Prostate gland (tissue), 2 donors: ENCODE data around the gene C1orf167.

Experiments
- POLR2A ChIP-seq: fragments of 450-650 bp; IDR thresholded peaks from one replicate; pipeline ENCODE4 v1.6.1; 2016; ENCODE audit warnings: antibody characterized with exemption, mild to moderate bottlenecking
- TF ChIP-seq, protein P1 (sequence below), 4 experiments: fragments of 200-600 bp in 2 of 4; fragments of 450-650 bp in 2 of 4; sonication (generic) in 2 of 4; IDR thresholded peaks; 1 replicate in 3 of 4; 2 replicates in 1 of 4; pipeline ENCODE4 v1.5.1; 2016 to 2019; ENCODE audit warnings: antibody characterized with exemption in 4 of 4, mild to moderate bottlenecking in 2 of 4, moderate library complexity in 2 of 4

DNA sequence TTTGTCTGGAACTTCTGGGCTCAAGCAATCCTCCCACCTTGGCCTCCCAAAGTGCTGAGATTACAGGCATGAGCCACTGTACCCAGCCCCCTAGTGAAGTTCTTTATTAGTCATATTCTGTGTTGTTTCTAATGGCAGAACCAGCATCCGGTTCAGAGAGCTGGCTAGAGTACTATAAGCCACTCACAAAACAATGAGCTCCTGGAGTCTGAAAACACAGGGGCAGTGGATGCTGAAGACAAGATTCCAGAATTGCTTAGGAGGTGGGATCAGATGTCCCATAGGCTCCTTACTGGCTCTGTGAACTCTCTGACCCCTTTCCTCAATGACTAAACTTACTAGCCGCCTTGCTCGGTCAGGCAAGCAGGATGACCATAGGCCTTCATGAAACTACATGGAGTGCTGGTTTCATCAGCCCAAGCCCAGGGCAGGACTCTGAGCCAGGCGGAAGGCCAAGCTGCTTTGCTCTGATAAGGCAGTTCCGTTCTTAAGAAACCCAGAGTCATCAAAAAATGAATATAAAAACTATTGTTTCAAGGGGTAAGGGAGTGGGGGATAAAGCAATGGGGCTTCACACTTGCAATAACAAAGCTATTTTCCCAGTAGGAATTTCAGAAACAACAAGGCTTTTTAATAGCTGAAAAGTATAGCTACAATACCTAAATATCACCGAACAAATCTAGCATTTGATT lies 35.7 kb downstream of the C1orf167 start:
- TF ChIP-seq, protein P1, sequence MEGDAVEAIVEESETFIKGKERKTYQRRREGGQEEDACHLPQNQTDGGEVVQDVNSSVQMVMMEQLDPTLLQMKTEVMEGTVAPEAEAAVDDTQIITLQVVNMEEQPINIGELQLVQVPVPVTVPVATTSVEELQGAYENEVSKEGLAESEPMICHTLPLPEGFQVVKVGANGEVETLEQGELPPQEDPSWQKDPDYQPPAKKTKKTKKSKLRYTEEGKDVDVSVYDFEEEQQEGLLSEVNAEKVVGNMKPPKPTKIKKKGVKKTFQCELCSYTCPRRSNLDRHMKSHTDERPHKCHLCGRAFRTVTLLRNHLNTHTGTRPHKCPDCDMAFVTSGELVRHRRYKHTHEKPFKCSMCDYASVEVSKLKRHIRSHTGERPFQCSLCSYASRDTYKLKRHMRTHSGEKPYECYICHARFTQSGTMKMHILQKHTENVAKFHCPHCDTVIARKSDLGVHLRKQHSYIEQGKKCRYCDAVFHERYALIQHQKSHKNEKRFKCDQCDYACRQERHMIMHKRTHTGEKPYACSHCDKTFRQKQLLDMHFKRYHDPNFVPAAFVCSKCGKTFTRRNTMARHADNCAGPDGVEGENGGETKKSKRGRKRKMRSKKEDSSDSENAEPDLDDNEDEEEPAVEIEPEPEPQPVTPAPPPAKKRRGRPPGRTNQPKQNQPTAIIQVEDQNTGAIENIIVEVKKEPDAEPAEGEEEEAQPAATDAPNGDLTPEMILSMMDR (IDR thresholded peaks at IDR 0.05), result no peak
- TF ChIP-seq POLR2A, result no peak
